Coronary artery (tissue), 2 donors: ENCODE data around the gene OR52E4.

ENCODE experiments used
- DNase-seq: peaks from one replicate; pipeline ENCODE4 v3.0.0-alpha.2; 2017; ENCODE audit warnings: low spot score
- H3K27ac ChIP-seq, 2 donors: fragments of 200-600 bp; sonication (generic); one replicate each; pipeline ENCODE4 v1.5.1; 2016 to 2019
- H3K4me3 ChIP-seq: fragments of 200-600 bp; sonication (generic); 2 replicates; pipeline ENCODE4 v1.5.1; 2016; ENCODE audit warnings: mild to moderate bottlenecking, moderate library complexity
- CTCF ChIP-seq: fragments of 200-600 bp; sonication (generic); IDR thresholded peaks from one replicate; pipeline ENCODE4 v1.5.1; 2019; ENCODE audit warnings: antibody characterized with exemption

OR52E4 gene

GRCh38 chr11:5880329-5880728, at the start of gene OR52E4:
Gene OR52E4 (plus strand): TSS chr11:5880629. CDS start chr11:5884293, 3,664 bp downstream.
- no peak within 1 kb of the TSS for H3K4me3 ChIP-seq
- no peak for DNase-seq
- TF ChIP-seq CTCF: no peak
- H3K27ac ChIP-seq: no peak within 1 kb of the TSS

GRCh38 chr11:5831196-5831829, 49.1 kb upstream of the OR52E4 start:
- no peak overlapping the region for H3K4me3 ChIP-seq
- DNase-seq: no peak
- no peak for TF ChIP-seq CTCF
- H3K27ac ChIP-seq: no peak overlapping the region

GRCh38 chr11:5833446-5833845, 47.0 kb upstream of the OR52E4 start:
- no peak for TF ChIP-seq CTCF
- H3K4me3 ChIP-seq: no peak overlapping the region
- no peak overlapping the region for H3K27ac ChIP-seq
- no peak for DNase-seq

- DNase-seq: no peak
- Histone ChIP-seq H3K27ac (no peak overlapping the region), H3K4me3 (no peak overlapping the region)
- no peak for TF ChIP-seq CTCF
These were observed 42.7 kb upstream of the OR52E4 start for GRCh38 chr11:5837695-5838094.

GRCh38 chr11:5841797-5842196, 38.6 kb upstream of the OR52E4 start, which contains the start of gene OR52E6:
Gene OR52E6 (minus strand): TSS chr11:5841897. CDS start chr11:5841897, 0 bp downstream.
- DNase-seq: no peak

GRCh38 chr11:5846701-5847100, 33.7 kb upstream of the OR52E4 start:
- Histone ChIP-seq H3K4me3 (no peak overlapping the region), H3K27ac (no peak overlapping the region)
- no peak for DNase-seq
- no peak for TF ChIP-seq CTCF

More at GRCh38 chr11:5841797-5842196, 38.6 kb upstream of the OR52E4 start, which contains the start of gene OR52E6:
- no peak within 1 kb of the TSS for H3K27ac ChIP-seq
- no peak for TF ChIP-seq CTCF
- no peak within 1 kb of the TSS for H3K4me3 ChIP-seq

- Histone ChIP-seq H3K27ac (no peak overlapping the region), H3K4me3 (no peak overlapping the region)
- no peak for DNase-seq
- TF ChIP-seq CTCF: no peak
These were observed 32.7 kb upstream of the OR52E4 start for GRCh38 chr11:5847711-5848110.
